Colonic mucosa (tissue), 4 donors: Measurements from ENCODE around the gene DISP3. TPM values are rescaled to one million over a fixed set of nuclear protein-coding genes. Genes with fewer than 3 reads are reported as not detected.

ENCODE experiments used
- DNase-seq: peaks from one replicate; pipeline ENCODE4 v3.0.0-alpha.2; 2020
- H3K27ac ChIP-seq: fragments of 200-600 bp; one replicate; pipeline ENCODE4 v1.8.0; 2021
- H3K27me3 ChIP-seq: fragments of 200-600 bp; one replicate; pipeline ENCODE4 v1.8.0; 2021
- H3K36me3 ChIP-seq: fragments of 200-600 bp; one replicate; pipeline ENCODE4 v1.8.0; 2021
- H3K4me1 ChIP-seq: fragments of 200-600 bp; one replicate; pipeline ENCODE4 v1.8.0; 2021; ENCODE audit warnings: mild to moderate bottlenecking
- H3K4me3 ChIP-seq: fragments of 200-600 bp; one replicate; pipeline ENCODE4 v1.8.0; 2021
- H3K9ac ChIP-seq, 2 donors: one replicate each; pipeline ENCODE4 v1.7.0; 2013; ENCODE audit warnings: control low read depth in 2 of 2, low read depth in 2 of 2, low read length in 2 of 2
- H3K9me3 ChIP-seq: fragments of 200-600 bp; one replicate; pipeline ENCODE4 v1.8.0; 2021
- intact Hi-C: fragments of 100-400 bp; cut with DNase I; formaldehyde crosslinking; loops from one replicate; pipeline ENCODE4 v1.14.1; 2022
- total RNA-seq, 2 donors: library from RNA; stranded (reverse); fragmentation: NEBNext Ultra II Directional in 1 of 2; extraction: Animal tissue kit (Norgen Biotek cat#: 25700) in 1 of 2; gene quantifications; one replicate each; pipeline ENCODE4 v1.2.1, GENCODE V29; 2021
- TF ChIP-seq, protein P1 (sequence below): fragments of 200-600 bp; IDR thresholded peaks from one replicate; pipeline ENCODE4 v1.8.0; 2022; ENCODE audit warnings: antibody characterized with exemption, mild to moderate bottlenecking
- donor health status: healthy.
- donor health status: DM: no; HTN: no; CAD: no.
- donor health status: DM: no; HTN: no; CAD: no.

The DISP3 gene
- total RNA-seq, 2 donors from 2014 or later: 0.10 to 0.13 TPM

DNA sequence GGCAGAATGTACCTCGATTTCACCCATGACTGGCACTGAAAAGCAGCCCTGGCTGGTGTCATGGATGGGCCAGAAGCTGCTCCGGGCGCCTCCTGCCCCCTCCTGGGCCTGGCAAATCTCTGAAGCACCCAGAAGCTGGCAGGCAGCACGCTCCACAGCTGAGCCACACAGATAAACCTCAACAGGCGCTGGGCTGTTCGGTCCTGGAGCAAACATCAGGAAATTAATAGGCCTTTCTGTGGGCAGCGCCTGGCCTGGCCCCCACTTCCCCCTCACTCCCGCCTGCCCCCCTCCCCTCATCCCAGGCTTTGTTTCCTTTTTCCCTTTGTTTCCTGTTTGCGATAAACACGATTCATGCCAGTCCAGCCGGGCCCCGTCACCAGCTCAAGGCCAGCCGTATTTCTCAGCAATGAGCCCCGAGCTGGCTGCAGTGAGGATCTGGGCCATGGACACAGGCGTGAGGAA lies 20.1 kb upstream of the DISP3 start:
- Histone ChIP-seq H3K9me3 (no peaks in the 10 kb centered on the region), H3K27ac (no peak overlapping the region), H3K9ac (no peak overlapping the region), H3K4me3 (no peak overlapping the region), H3K27me3 (no peaks in the 10 kb centered on the region), H3K36me3 (no peaks in the 10 kb centered on the region), H3K4me1 (no peaks in the 10 kb centered on the region)
- DNase-seq: no peak
- TF ChIP-seq, protein P1, sequence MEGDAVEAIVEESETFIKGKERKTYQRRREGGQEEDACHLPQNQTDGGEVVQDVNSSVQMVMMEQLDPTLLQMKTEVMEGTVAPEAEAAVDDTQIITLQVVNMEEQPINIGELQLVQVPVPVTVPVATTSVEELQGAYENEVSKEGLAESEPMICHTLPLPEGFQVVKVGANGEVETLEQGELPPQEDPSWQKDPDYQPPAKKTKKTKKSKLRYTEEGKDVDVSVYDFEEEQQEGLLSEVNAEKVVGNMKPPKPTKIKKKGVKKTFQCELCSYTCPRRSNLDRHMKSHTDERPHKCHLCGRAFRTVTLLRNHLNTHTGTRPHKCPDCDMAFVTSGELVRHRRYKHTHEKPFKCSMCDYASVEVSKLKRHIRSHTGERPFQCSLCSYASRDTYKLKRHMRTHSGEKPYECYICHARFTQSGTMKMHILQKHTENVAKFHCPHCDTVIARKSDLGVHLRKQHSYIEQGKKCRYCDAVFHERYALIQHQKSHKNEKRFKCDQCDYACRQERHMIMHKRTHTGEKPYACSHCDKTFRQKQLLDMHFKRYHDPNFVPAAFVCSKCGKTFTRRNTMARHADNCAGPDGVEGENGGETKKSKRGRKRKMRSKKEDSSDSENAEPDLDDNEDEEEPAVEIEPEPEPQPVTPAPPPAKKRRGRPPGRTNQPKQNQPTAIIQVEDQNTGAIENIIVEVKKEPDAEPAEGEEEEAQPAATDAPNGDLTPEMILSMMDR: no peak
- intact Hi-C loops: no loop called here

DNA sequence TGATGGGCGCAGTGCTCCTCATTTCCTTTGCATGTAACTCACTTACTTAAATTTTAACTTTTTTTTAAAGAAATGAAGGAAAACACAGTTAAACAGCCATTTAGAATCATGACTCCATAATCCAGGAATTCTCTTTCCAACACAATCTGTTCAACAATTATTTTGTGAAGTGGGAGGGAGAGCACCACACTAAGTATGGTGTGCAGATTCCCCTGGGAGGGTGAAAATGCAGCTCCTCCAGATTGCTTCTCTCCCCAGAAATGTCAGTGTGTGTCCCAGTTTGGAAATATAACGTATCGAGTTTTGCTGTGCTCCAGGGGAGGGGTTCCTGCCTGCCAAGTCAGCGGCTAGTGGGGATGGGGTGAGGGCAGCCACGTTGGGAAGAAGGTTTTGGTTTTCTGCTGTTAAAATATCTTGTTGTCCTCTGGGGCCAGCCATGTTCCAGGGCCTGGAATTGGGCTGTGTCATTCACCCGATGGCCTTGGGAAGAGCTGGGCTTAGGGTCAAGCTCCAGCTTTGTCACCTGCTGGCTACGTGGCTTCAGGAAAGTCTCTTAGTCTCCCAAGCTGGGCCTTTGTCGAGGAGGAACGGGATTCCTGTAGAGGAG lies 17.3 kb upstream of the DISP3 start:
- intact Hi-C loops: no loop called here
- DNase-seq: no peak
- Histone ChIP-seq H3K27me3 (no peaks in the 10 kb centered on the region), H3K4me3 (no peak overlapping the region), H3K36me3 (no peaks in the 10 kb centered on the region), H3K9me3 (no peaks in the 10 kb centered on the region), H3K4me1 (no peaks in the 10 kb centered on the region), H3K27ac (no peak overlapping the region), H3K9ac (no peak overlapping the region)
- TF ChIP-seq, protein P1: no peak

- Histone ChIP-seq H3K4me1 (no peaks in the 10 kb centered on the region), H3K4me3 (no peak overlapping the region), H3K9ac (no peak overlapping the region), H3K27me3 (no peaks in the 10 kb centered on the region), H3K27ac (no peak overlapping the region), H3K9me3 (no peaks in the 10 kb centered on the region), H3K36me3 (no peaks in the 10 kb centered on the region)
- TF ChIP-seq, protein P1: no peak
- DNase-seq: no peak
- intact Hi-C loops: no loop called here
Observed at GRCh38 chr1:11462224-11462923, 16.6 kb upstream of the DISP3 start.

GRCh38 chr1:11463177-11463576 lies 15.8 kb upstream of the DISP3 start:
- no peak for DNase-seq
- H3K4me1 ChIP-seq: no peaks in the 10 kb centered on the region
- H3K27ac ChIP-seq: no peak overlapping the region
- intact Hi-C loops: no loop called here
- H3K9ac ChIP-seq: no peak overlapping the region
- H3K9me3 ChIP-seq: no peaks in the 10 kb centered on the region
- H3K36me3 ChIP-seq: no peaks in the 10 kb centered on the region
- no peaks in the 10 kb centered on the region for H3K27me3 ChIP-seq
- TF ChIP-seq, protein P1: no peak
- no peak overlapping the region for H3K4me3 ChIP-seq

- Histone ChIP-seq H3K9me3 (no peaks in the 10 kb centered on the region), H3K36me3 (no peaks in the 10 kb centered on the region), H3K27me3 (no peaks in the 10 kb centered on the region), H3K4me1 (no peaks in the 10 kb centered on the region), H3K4me3 (no peak overlapping the region), H3K9ac (no peak overlapping the region), H3K27ac (no peak overlapping the region)
- TF ChIP-seq, protein P1: no peak
- intact Hi-C loops: no loop called here
- no peak for DNase-seq
Observed at GRCh38 chr1:11465307-11465706, 13.6 kb upstream of the DISP3 start.
